GM19351 (cell line): Measurements from ENCODE around the gene FIGN.

Source experiments
- ATAC-seq: cut with Tn5 transposase; IDR thresholded peaks from one replicate; pipeline ENCODE4 v1.9.1; 2021; ENCODE audit warnings: mild to moderate bottlenecking, moderate library complexity; ENCODE audit not compliant: unreplicated experiment

The FIGN gene

DNA sequence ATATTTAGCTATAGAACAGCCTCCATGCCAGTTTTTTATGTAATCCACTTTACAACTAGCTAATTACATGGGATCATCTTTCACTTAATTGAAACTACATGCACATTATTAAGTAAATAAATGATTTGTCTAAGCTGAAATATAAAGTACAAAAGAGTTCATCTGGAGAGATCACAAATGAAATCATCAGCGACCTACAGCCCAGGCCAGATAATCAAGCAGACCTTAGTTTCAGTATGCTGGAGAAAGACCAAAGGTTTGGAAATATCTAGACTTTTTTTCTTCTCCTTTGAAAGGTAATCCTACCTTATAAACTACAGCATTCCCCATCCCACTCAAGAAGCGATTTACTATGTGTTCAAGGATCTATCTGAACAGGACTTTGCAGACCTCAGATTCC is 26.5 kb downstream of the FIGN start:
- no peak for ATAC-seq

DNA sequence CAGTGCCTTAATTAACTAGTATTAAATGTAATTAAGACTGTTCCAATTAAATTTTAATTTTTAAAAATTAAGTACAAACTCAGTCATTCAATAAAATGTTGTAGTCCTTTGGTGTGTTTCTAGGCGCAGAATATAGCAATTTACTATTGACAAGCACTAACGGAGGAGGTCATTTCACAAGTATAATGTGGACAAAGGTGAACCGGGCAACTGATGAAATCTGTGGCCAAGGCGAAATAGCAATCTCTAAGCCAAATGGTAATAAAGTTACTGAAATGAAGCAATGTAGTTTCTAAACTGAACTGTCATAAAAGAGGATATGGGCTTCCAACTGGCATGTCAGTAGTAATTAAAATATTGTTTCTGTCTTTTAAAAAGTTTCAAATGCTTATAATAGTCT is 27.5 kb downstream of the FIGN start:
- no peak for ATAC-seq

DNA sequence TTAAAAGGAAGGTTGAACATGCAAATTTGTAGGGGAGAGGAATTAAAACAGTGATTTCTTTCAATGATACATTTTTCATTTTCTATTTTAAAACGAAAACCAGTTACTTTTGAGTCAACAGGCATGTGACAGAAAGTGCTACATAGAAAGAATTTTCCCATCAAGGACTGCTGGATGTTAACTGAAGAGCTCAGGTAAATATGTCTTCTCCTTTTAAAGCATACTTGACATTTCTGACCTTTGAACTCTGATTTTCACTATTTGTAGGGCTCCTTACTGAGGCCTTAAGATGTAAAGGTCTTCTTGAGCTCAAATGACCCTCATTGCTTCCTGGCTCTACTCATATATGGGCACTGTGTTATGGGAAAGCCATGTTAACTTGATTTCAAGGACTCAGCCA is 32.4 kb downstream of the FIGN start:
- no peak for ATAC-seq

DNA sequence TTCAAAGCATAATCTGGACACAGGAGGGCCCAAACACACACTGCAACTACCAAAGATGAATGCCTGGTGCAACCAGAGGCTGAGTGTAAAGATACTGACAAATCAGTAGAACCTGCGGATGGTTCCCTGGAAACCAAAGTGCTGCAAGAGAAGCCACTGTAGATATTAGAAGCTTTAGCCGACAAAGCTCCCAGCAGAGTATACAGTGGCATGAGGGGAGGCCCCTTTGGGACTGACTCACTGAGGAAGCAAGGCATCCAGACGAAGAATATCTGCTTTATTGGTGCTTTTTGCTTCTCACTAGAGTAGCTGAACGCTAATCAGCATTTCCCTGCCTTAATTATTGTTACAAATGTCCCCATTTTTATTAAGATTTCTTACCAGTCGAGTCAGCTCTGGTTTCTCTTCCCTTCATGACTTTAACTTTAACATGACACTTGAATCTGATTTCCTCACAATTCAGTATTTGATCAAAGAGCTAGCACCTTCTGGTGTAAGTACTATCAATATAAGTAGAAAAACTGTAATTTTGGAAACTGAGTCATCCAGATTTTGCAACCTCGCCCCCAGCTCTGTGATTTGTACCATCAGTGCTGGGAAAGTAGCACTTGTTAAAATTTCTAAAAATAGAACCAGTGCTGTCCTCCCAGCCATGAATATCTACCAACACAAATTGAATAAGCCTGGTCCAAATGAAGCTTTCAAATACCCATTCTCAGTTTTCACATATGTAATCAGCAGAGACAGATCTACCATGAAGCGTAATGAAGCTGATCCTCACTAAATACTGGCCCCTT is 34.2 kb downstream of the FIGN start:
- ATAC-seq = no peak

DNA sequence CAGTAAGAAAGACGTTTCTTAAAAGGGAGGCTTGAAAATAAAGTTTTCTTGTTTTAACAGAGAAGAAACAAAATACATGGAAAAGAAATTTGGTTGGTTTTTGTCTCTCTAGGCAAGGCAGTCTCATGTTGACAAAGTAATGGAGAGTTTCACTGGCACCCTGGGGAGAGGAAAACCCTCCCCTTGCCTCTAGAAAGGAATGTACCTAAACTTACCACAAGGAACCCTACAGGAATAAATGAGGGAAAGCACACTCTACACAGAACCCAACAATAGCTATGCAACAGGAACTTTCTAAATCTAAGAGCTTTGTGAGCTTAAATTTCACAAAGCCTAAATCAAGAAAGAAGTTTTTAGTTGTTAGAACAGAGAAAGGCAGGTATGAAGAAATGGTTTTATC is 37.0 kb downstream of the FIGN start:
- no peak for ATAC-seq

DNA sequence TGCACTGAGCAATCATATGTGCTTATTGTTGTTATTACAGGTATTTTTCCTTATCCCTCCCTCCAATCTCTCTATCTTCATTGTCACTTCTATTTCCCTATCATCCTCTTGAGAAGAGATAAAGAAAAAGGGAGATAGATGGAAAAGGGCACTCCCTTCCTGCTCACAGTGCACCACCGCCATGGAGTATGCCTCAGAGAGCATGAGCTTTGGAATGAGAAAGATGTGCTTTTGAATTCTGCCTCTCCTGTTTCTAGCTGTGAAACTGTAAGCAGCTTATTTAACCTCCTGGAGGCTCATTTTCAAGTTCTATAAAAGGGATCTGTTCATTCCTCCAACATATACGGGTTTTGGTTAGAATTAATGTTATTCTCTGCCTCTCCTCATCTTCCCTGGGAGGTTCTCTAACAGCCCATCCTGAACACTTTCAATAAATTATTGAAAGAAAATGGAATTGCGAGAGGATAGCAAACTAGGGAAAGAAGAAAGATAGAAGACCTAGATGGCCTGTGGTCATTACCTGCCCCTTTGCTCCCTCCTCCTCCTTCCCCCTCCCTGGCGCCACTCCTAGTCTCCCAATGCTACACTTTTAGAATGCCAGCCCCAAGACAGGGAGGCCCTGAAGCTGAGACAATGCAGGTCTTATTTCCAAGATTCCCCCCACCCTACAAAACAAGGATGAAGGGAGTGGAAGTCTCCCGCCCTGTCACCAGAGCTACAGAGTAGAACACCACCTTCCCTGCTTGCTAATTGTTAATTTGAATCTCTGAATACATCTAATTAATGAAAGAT is 37.8 kb downstream of the FIGN start:
- no peak for ATAC-seq

DNA sequence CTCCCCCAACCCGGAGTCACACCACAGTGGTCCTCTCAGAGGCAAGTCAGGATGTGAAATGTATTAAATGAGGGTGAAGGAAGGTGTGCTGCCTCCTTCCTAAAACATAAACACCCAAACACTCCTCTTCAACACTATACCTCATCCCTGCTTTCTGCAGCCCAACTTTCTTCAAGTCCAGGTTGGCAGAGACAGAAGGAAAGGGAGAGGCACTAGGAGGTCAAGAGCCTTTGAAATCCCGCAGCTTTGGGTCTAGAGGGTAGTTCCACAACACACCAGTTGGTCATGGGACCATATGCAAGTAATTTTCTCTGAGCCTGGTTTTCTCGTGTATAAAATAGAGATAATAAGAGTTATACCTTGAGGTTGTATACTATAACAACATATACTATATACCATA is 38.4 kb downstream of the FIGN start:
- ATAC-seq = no peak

DNA sequence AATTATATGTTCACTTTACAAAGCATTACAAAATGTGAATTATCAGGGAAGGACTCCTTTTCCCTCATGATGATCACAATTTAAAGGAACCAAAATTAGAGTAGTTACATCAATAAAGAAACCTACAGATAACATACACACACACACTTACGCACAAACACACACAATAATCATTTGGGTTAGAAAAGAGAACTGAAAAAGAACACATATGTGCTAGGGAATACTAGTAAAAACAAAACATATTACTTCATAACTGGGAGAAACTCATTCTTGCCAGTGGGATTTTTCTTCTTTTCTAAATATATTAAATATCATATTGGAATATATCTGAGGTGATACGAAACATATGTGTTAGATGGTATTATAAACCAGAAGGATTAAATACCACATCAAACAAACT is 42.3 kb downstream of the FIGN start:
- ATAC-seq = no peak

DNA sequence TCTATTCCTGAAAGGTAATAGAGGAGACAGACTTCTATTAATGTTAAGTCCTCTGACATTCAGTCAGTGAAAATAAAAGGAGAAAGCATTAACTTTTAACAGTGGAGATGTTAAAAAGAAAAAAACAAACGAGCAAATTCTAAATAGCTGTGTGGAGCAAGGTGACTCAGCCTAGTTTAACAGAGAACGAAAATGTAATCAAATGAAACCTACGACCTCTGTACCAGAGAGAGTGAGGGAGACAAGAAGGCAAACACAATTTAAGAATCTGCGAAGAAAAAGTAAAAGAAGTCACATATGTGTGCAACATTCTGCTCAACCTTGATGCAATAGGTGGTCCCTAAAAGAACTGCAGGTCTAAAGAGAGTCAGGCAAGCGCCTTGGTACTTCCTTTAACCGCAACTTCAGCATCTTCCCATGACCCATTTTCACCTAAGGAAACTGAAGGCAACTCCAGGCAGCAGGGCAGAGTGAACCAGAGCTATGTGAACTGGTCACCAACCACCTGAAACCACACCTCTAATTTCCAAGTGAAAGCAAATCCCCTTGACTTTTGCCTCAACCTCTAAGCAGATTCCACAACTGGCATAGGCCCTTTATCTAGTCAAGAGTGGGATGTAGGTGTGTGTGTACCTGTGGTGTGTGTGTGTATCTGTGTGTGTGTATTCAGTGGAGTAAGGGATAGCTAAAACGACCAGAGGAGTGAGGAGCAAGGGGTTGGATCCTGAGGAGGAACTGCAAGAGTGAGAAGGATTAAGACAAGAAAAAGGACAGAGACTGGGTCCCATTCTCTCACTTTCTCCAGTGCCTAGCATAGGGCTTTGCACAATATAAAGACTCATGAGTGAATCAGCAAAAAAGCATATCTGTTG is 43.0 kb downstream of the FIGN start:
- ATAC-seq = no peak

DNA sequence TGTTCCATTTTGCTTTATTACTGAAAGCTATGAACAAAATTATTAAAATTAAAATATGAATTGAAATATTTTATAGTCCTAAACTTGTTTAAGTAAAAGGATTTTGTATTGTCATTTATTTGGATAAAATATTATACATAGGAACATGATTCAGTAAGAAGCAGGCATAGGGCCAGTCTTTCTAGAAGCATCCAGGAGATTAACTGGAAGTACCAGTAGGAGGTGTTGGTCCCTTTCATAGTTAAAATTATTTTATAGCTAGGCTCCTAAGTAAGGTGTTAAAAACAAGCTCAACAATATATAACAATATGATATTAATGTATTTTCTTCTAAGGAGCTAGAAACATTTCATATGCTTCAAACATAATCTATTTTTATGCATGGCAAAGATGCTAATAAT is 43.7 kb downstream of the FIGN start:
- no peak for ATAC-seq

DNA sequence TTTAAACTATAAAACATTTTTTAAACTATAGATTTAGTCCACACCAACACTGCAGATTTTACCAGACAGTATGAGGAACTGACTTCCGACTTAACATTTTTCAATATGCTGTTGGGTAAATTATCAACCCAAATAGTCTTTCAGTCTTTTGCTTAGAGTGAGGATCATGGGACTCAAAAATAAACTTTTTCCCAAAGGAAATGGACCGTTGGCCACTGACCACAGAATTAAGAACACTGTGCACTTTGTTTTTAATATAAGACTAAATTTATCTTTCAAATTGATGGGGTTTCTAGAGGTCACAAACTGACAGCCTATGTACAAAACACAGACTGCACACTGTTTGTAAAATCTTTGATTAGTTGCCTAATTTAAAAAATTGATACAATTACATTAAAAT is 44.9 kb downstream of the FIGN start:
- no peak for ATAC-seq

DNA sequence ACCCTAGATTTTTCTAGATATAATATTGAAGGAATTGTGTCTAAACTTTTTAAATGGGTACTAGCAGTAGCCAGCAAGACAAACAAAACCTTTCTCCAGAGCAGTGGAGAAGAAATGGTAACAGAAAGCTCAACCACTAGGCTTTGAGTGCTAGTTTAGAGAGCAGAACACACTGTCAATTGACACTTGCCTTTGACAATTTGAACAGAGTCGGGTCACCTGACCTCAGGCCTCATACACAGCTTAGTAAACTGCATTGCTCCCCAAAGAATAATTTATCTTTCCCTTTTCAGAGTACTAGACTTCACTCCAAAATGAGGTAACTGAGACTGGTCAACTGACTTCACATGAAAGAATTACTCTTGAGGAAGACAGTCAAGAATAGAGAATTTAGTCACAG is 48.6 kb downstream of the FIGN start:
- ATAC-seq = no peak

DNA sequence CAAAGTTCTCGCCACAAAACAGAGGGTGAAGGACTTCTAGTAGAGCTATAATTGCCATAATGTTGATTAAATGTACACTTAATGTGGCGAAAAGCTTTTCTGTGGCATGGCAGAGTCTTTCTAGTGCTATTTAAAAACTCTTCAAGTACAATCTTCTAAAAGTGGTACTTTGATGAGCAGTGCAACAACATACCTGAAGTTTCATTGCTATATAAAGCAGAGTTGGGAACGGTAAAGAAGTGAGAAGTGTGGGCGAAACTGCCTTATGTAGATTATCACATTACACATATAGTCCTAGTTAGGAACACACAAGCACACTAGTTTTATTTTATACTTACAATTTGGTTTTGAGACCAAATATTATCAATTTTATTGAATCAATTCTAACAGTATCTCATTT is 49.5 kb downstream of the FIGN start:
- no peak for ATAC-seq

DNA sequence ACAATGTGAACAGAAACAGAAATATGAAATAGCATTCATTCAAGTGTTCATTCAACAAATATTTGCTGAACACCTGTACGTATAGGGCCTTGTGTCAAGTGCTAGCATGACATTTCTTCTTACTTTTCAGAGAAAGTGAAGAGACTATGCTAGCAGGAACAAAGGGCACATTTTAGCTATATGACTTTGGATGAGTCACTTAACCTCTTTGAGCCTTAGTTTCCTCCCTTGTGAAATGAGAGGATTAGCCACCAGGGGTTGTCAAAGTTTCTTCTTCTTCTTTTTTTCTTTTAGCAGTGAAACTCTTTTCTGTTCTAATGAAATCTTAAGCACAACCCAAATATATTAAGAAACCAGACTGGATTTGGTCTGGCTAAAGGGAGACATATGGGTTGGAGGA is 53.1 kb downstream of the FIGN start:
- ATAC-seq = no peak

DNA sequence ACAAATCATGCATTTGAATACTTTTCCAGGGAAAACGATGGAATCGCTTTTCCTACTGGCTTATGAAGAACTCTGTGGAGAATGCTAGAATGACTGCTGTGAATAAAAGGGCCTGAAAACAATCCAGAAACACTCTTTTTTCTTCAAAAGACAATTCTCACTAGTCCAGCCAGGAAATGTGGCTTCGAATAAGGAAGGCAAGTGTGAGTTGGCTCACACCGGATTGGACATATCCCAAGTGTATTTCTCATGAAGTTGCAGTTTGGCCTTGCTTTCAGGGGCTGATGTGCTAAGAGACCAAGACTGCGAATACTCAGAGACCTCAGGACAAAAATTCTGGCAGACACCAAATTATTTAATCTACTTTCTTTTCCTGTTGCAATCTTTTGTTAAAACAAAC is 54.1 kb downstream of the FIGN start:
- ATAC-seq = no peak

DNA sequence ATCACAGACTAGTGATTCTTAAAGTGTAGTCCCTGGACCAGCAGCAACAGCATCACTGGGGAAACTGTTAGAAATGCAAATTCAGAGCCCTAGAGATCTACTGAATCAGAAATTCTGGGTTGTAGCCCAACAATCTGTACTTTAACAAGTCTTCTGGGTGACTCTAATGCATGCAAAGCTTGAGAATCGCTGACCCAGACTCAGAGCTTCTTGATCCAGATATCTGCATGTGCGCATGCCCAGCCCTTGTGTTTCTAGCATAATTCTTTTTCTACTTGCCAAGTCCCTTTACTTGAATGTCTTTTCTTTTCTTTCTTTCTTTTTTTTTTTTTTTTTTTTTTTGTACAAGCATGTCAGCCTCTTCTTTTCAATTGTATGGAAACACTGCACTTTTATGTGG is 60.4 kb downstream of the FIGN start:
- no peak for ATAC-seq

DNA sequence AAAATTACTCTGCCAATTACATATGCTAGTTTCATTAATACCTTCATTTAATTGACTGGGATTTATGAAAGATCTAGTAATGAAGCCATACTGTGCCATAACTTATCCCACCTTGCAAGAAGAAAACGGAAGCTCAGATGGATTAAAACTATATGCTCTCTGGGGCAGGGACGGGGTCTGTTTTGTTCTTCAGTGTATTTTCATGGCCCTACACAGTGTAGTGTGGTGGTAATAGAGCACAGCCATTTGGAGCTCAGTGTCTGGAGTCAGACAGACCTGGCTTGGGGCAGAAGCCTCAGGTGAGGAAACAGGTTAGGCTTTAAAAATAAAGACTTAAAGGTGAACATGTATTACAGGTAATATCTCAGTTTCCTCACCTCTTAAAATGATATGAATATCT is 62.3 kb downstream of the FIGN start:
- no peak for ATAC-seq

DNA sequence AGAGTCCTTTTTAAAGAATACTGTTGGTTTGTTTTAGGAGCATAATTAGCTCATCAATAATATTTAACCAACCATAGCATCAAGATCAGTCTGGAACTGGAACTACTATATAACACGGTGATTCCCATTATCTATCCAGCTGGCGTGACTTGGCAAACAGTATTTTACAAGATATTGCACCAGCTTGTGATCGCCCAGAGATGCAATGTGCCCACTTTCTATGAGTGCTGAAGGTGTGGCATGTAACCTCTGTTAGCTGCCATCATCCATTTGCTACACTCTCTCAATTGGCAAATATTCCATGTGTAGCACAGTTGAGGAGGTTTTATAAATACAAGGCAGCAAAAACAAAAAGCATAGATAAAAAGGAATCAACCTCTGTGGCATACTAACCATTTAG is 64.9 kb downstream of the FIGN start:
- ATAC-seq = no peak

DNA sequence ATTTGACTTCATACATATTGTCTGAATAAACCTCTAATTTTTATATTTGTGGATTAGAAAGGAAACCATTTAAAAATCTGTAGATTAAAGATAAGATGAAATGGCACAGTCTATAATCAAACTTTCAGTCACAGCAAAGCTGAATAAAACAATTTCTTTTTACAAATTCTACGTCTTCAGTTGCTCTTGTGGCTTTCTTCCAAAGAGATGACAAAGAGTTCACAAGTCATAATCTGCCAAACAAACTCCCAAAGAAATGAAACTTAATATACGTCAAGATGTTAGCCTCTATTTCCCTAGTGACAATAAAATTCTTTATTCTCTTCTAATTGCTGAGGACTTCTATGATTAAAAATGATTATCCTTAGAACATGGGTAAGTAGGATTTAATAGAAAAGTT is 66.3 kb downstream of the FIGN start:
- ATAC-seq = no peak

DNA sequence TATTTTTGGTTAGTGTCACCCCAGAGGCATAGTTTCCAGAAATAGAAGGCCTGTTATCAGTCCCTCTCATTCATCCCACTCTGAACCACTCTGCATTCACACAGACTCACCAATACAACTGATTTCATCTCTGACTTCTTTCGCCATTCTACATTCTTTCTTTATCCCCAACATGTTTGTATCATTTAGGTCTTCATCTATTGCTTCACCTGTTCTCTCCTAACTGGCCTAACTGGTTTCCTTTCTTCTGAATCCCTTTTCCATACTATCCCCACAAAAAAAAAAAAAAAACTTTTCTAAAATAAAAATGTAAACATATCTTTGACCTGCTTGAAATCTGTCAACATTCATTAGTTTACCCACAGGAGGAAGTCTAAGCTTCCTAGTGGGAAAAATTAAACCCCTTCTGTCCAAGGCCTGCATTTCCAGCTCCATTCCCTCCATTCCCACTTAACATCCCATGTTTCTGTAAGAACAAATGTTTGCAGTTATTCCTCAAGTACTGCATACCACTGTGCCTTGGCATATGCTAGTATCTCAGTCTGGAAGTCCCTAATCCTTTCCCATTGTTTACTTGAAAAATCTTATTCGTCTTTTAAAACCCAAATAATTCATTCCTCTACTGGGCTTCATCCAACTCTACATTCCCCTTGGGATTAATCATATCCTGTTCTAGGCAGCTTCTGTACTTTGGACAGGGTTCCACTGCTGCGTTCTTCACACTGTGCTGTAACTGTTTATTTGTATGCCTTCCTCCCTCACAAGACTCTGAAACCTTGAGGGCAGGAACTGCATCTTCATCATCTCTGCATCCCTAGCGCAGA is 68.5 kb downstream of the FIGN start:
- ATAC-seq = no peak

DNA sequence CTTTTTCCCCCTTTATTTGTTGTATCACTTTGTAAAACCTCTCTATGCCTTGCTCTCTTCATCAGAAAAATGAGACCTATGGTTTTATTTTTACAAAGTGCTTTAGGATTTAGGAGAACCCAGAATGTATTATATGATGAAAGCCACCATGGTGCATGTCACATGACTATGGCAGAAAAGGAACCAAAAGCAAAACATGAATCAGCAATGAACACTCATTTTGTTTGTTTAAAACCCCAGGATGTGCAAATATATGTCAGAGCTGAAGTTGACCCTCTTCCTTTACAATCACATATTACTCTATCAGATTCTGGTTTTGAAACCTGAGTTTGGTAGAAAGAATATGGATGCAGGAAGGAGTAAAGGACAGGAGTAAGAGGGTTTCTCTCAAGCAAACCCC is 70.0 kb downstream of the FIGN start:
- ATAC-seq = no peak
